H1 (cell line): ENCODE results near the gene WDR6. TPM values are rescaled to one million over a fixed set of nuclear protein-coding genes. Genes with fewer than 3 reads are reported as not detected.

Source experiments
- CTCF ChIA-PET: fragments of 300-600 bp; sonication (Branson Sonifier 250); formaldehyde crosslinking; loops from one replicate; lab custom pipeline; 2021; ENCODE audit not compliant: partially characterized antibody; lab: Charles Lee
- POLR2A ChIA-PET: fragments of 300-600 bp; sonication (Branson Sonifier 250); formaldehyde crosslinking; loops from one replicate; lab custom pipeline; 2021; ENCODE audit warnings: inconsistent platforms; ENCODE audit not compliant: partially characterized antibody; lab: Charles Lee
- DNase-seq, 2 experiments: peaks; one replicate each; pipeline versions ENCODE4 v3.0.0 to v3.0.0-alpha.2; 2010 to 2022; ENCODE audit warnings: low spot score in 2 of 2, low read depth in 1 of 2, mixed read lengths in 1 of 2
- FAIRE-seq: peaks from 2 replicates; lab custom pipeline; 2011; peaks lifted over from hg19 to GRCh38; lab: Jason Lieb, UNC
- H2AFZ ChIP-seq: 2 replicates; pipeline ENCODE4 v1.8.1; 2012; ENCODE audit warnings: low read length, inconsistent platforms
- H2AK5ac ChIP-seq: 2 replicates; pipeline ENCODE4 v1.6.1; 2013; ENCODE audit warnings: low read depth, low read length
- H2BK120ac ChIP-seq: replicated peaks from 2 replicates; pipeline ENCODE3; 2013; ENCODE audit warnings: low read depth, low read length, inconsistent platforms
- H2BK12ac ChIP-seq: 2 replicates; pipeline ENCODE4 v1.6.1; 2013; ENCODE audit warnings: low read depth, low read length
- H2BK15ac ChIP-seq: 2 replicates; pipeline ENCODE4 v1.6.1; 2013; ENCODE audit warnings: low read length
- H2BK20ac ChIP-seq: 2 replicates; pipeline ENCODE4 v1.6.1; 2013; ENCODE audit warnings: low read length
- H2BK5ac ChIP-seq: 2 replicates; pipeline ENCODE4 v1.6.1; 2013; ENCODE audit warnings: low read depth, low read length
- H3K14ac ChIP-seq: 2 replicates; pipeline ENCODE4 v1.6.1; 2013; ENCODE audit warnings: inconsistent platforms; ENCODE audit not compliant: insufficient read length
- H3K18ac ChIP-seq: 2 replicates; pipeline ENCODE4 v1.6.1; 2013; ENCODE audit warnings: low read length; ENCODE audit errors: extremely low read depth
- H3K23ac ChIP-seq: 2 replicates; pipeline ENCODE4 v1.6.1; 2013; ENCODE audit warnings: inconsistent platforms; ENCODE audit not compliant: insufficient read length
- H3K23me2 ChIP-seq: 2 replicates; pipeline ENCODE4 v1.6.1; 2013; ENCODE audit warnings: low read depth, low read length
- H3K27ac ChIP-seq: 2 replicates; pipeline ENCODE4 v1.6.1; 2011; ENCODE audit warnings: low read depth, low read length, inconsistent platforms
- H3K27me3 ChIP-seq, 4 experiments: replicated peaks in 1 of 4; 1 replicate in 1 of 4; 2 replicates in 3 of 4; pipeline versions ENCODE4 v1.6.1 to v1.8.1; 2011 to 2013; ENCODE audit warnings: low read length in 3 of 4, mild to moderate bottlenecking in 3 of 4, inconsistent platforms in 2 of 4, mixed read lengths in 2 of 4, moderate library complexity in 1 of 4; ENCODE audit not compliant: control insufficient read depth in 3 of 4, insufficient read depth in 3 of 4; ENCODE audit errors: extremely low read depth in 1 of 4
- H3K36me3 ChIP-seq, 4 experiments: 2 replicates each; pipeline versions ENCODE4 v1.6.1 to v1.8.1; 2011 to 2013; ENCODE audit warnings: mild to moderate bottlenecking in 4 of 4, low read length in 3 of 4, moderate library complexity in 2 of 4, control low read depth in 1 of 4, inconsistent platforms in 1 of 4; ENCODE audit not compliant: insufficient read depth in 4 of 4, control insufficient read depth in 2 of 4
- H3K4ac ChIP-seq: replicated peaks from 2 replicates; pipeline ENCODE3; 2013; ENCODE audit warnings: low read length, low read depth, mixed read lengths, inconsistent platforms; ENCODE audit not compliant: insufficient read length
- H3K4me1 ChIP-seq, 4 experiments: replicated peaks in 1 of 4; 1 replicate in 1 of 4; 2 replicates in 3 of 4; pipeline versions ENCODE4 v1.6.1 to v1.8.1; 2011 to 2013; ENCODE audit warnings: low read length in 3 of 4, inconsistent platforms in 2 of 4, mixed read lengths in 1 of 4; ENCODE audit not compliant: insufficient read depth in 4 of 4, control insufficient read depth in 3 of 4
- H3K4me2 ChIP-seq, 2 experiments: 2 replicates each; pipeline versions ENCODE4 v1.6.1 to v1.8.1; 2011 to 2013; ENCODE audit warnings: low read depth in 2 of 2, low read length in 2 of 2, control low read depth in 1 of 2, inconsistent platforms in 1 of 2, mild to moderate bottlenecking in 1 of 2; ENCODE audit not compliant: insufficient read depth in 1 of 2
- H3K4me3 ChIP-seq, 4 experiments: fragments of 200-600, 300-600 bp in 1 of 4; sonication (generic), shearing (Covaris generic), sonication (Bioruptor Twin) in 1 of 4; 2 replicates each; pipeline versions ENCODE4 v1.5.1 to v1.8.1; 2011 to 2016; ENCODE audit warnings: low read length in 4 of 4, low read depth in 3 of 4, control low read depth in 2 of 4, inconsistent platforms in 2 of 4, mild to moderate bottlenecking in 2 of 4, mixed read lengths in 1 of 4, moderate library complexity in 1 of 4; ENCODE audit not compliant: insufficient read depth in 2 of 4; ENCODE audit errors: extremely low read depth in 1 of 4
- H3K56ac ChIP-seq: replicated peaks from 2 replicates; pipeline ENCODE3; 2013; ENCODE audit warnings: low read depth, mild to moderate bottlenecking, mixed read lengths, low read length, inconsistent platforms; ENCODE audit not compliant: insufficient read length
- H3K79me1 ChIP-seq: 2 replicates; pipeline ENCODE4 v1.6.1; 2013; ENCODE audit warnings: low read depth, low read length, control low read depth
- H3K79me2 ChIP-seq, 2 experiments: 2 replicates each; pipeline versions ENCODE4 v1.6.1 to v1.8.1; 2012 to 2013; ENCODE audit warnings: low read length in 2 of 2, mild to moderate bottlenecking in 2 of 2, inconsistent platforms in 1 of 2; ENCODE audit not compliant: insufficient read depth in 2 of 2, control insufficient read depth in 1 of 2
- H3K9ac ChIP-seq, 4 experiments: replicated peaks in 1 of 4; 1 replicate in 1 of 4; 2 replicates in 3 of 4; pipeline versions ENCODE4 v1.6.1 to v1.8.1; 2011 to 2013; ENCODE audit warnings: low read depth in 3 of 4, low read length in 3 of 4, control low read depth in 2 of 4, mild to moderate bottlenecking in 2 of 4, moderate library complexity in 2 of 4, inconsistent platforms in 1 of 4; ENCODE audit errors: extremely low read depth in 1 of 4
- H3K9me3 ChIP-seq, 2 experiments: 2 replicates each; pipeline versions ENCODE4 v1.6.1 to v1.8.1; 2012 to 2013; ENCODE audit warnings: mild to moderate bottlenecking in 2 of 2, moderate library complexity in 2 of 2, control low read depth in 1 of 2, inconsistent platforms in 1 of 2, low read depth in 1 of 2, low read length in 1 of 2, mixed read lengths in 1 of 2; ENCODE audit not compliant: insufficient read depth in 2 of 2
- H4K20me1 ChIP-seq, 2 experiments: replicated peaks in 1 of 2; 2 replicates each; pipeline versions ENCODE3 to v1.8.1; 2011 to 2013; ENCODE audit warnings: inconsistent platforms in 2 of 2, low read length in 2 of 2, mild to moderate bottlenecking in 1 of 2; ENCODE audit not compliant: insufficient read depth in 2 of 2, control insufficient read depth in 1 of 2
- H4K5ac ChIP-seq: 2 replicates; pipeline ENCODE4 v1.6.1; 2013; ENCODE audit warnings: low read length, low read depth, mixed read lengths, inconsistent platforms; ENCODE audit not compliant: insufficient read length
- H4K8ac ChIP-seq: 2 replicates; pipeline ENCODE4 v1.8.0; 2013; ENCODE audit warnings: mild to moderate bottlenecking, moderate library complexity, low read length, inconsistent platforms; ENCODE audit not compliant: insufficient read depth; ENCODE audit errors: extremely low read depth
- H4K91ac ChIP-seq: replicated peaks from 2 replicates; pipeline ENCODE3; 2013; ENCODE audit warnings: low read length, mixed read lengths, inconsistent platforms; ENCODE audit not compliant: insufficient read length
- BRCA1 ChIP-seq: IDR thresholded peaks from 2 replicates; pipeline ENCODE4 v1.6.1; 2012; ENCODE audit warnings: low read depth, low read length, improper control_type of control experiment
- KDM1A ChIP-seq: fragments of 200-600, 300-600 bp; sonication (generic); IDR thresholded peaks from 2 replicates; pipeline ENCODE4 v1.7.1; 2016; ENCODE audit warnings: mild to moderate bottlenecking, low read length, borderline replicate concordance
- MAFK ChIP-seq: IDR thresholded peaks from 2 replicates; pipeline ENCODE4 v1.6.1; 2012; ENCODE audit warnings: low read depth, mild to moderate bottlenecking, improper control_type of control experiment, low read length
- NANOG ChIP-seq: IDR thresholded peaks from 2 replicates; pipeline ENCODE4 v1.6.1; 2011; ENCODE audit warnings: low read length, low read depth, mild to moderate bottlenecking, inconsistent platforms; ENCODE audit not compliant: insufficient read depth, poor library complexity, severe bottlenecking
- RFX5 ChIP-seq: IDR thresholded peaks from 2 replicates; pipeline ENCODE4 v1.6.1; 2011; ENCODE audit warnings: low read depth, low read length, improper control_type of control experiment, borderline replicate concordance
- SIN3A ChIP-seq, 2 experiments: IDR thresholded peaks in 1 of 2; conservative IDR thresholded peaks in 1 of 2; 2 replicates each; pipeline ENCODE4 v1.6.1; 2011 to 2012; ENCODE audit warnings: low read length in 2 of 2, improper control_type of control experiment in 1 of 2, low read depth in 1 of 2, mild to moderate bottlenecking in 1 of 2
- TAF7 ChIP-seq: optimal IDR thresholded peaks from 2 replicates; pipeline ENCODE3; 2011; ENCODE audit warnings: low read depth, mild to moderate bottlenecking, inconsistent platforms, low read length, moderate library complexity, borderline replicate concordance
- TBP ChIP-seq: IDR thresholded peaks from 2 replicates; pipeline ENCODE4 v1.6.1; 2011; ENCODE audit warnings: low read depth, low read length, improper control_type of control experiment
- TCF12 ChIP-seq: IDR thresholded peaks from 2 replicates; pipeline ENCODE4 v1.6.1; 2011; ENCODE audit warnings: low read depth, mild to moderate bottlenecking, low read length
- WGBS, 2 experiments: shearing (Covaris generic) in 1 of 2; methylation state at CpG; one replicate each; pipeline versions ENCODE4 v1.1.6 to v1.1.7; 2013 to 2015; ENCODE audit warnings: low lambda C conversion rate in 2 of 2, mixed read lengths in 2 of 2, inconsistent platforms in 1 of 2, low coverage in 1 of 2, missing lambda C conversion rate in 1 of 2; ENCODE audit not compliant: insufficient replicate concordance in 2 of 2, insufficient coverage in 1 of 2, insufficient read length in 1 of 2; ENCODE audit errors: extremely low coverage in 1 of 2, missing lambda C conversion rate in 1 of 2; 5-methylcytosine and 5-hydroxymethylcytosine counted together
- polyA plus RNA-seq, 7 experiments: library from polyadenylated mRNA; depleted of rRNA in 3 of 7; stranded (reverse) in 5 of 7; unstranded in 2 of 7; fragments of >200 nt in 5 of 7; fragments of 200-250 nt in 2 of 7; gene quantifications; 1 replicate in 5 of 7; 2 replicates in 1 of 7; 4 replicates in 1 of 7; pipeline versions ENCODE4 v1.2.1 to v1.2.3, GENCODE V29; 2011 to 2013; ENCODE audit warnings: missing spikeins in 2 of 7, mixed read lengths in 2 of 7
- total RNA-seq: library from RNA; stranded (reverse); fragmentation: NEBNext Ultra II Directional; extraction: Animal tissue kit (Norgen Biotek cat#: 25700); gene quantifications from 2 replicates; pipeline ENCODE4 v1.2.1, GENCODE V29; 2021

Gene WDR6
- total and polyA plus RNA-seq, 2 of the 8 experiments (the other 6 are each of a cell fraction or from before 2014, with no cell fraction given) = 180 to 257 TPM

GRCh38 chr3:49034650-49035049, 27.5 kb downstream of the WDR6 start:
- Histone ChIP-seq H3K79me2 (no peaks in the 10 kb centered on the region), H2BK5ac (no peak overlapping the region), H3K9ac (no peak overlapping the region), H3K4me1 (no peaks in the 10 kb centered on the region), H3K27ac (no peak overlapping the region), H3K4me2 (no peak overlapping the region), H2BK120ac (no peak overlapping the region), H2BK15ac (no peak overlapping the region), H4K8ac (no peak overlapping the region), H3K4ac (no peak overlapping the region), H2BK20ac (no peak overlapping the region), H3K79me1 (peaks cover 2% of the 10 kb centered on the region; the same call in 1 of the 2 replicates), H4K20me1 (peaks cover 7 to 9% of the 10 kb centered on the region in 2 experiments), H3K23me2 (no peaks in the 10 kb centered on the region), H3K9me3 (no peaks in the 10 kb centered on the region), H4K5ac (no peak overlapping the region), H2AFZ (no peak overlapping the region), H3K4me3 (no peak overlapping the region), H3K18ac (no peak overlapping the region), H2AK5ac (no peak overlapping the region), H3K23ac (no peak overlapping the region), H3K36me3 (peaks cover 20 to 49% (median 36%) of the 10 kb centered on the region in 4 experiments), H4K91ac (no peak overlapping the region), H3K56ac (no peak overlapping the region), H2BK12ac (no peak overlapping the region), H3K27me3 (no peaks in the 10 kb centered on the region), H3K14ac (no peak overlapping the region)
- FAIRE-seq (no peak), DNase-seq (no peak)
- POLR2A ChIA-PET = interaction anchor here (0.6 to 5.5 kb wide), 3 partner anchors 12 to 408 kb away, joined by 3 to 41 read pairs (median 3); partner anchors contain the start of gene NDUFAF3
- 92% methylated on average over 2 of the region's 2 CpGs; no CpG with 5 or more reads in 1 of the 2 experiments for WGBS, 2 experiments
- CTCF ChIA-PET = interaction anchor here (1.6 kb wide), 1 partner anchor 13 kb away, joined by 6 read pairs; the partner anchor contains the start of gene NDUFAF3
- TF ChIP-seq TBP (no peak), TAF7 (no peak), NANOG (no peak), BRCA1 (no peak), MAFK (no peak), KDM1A (no peak), SIN3A (conservative IDR thresholded peaks at IDR 0.05 in 1 of 2, IDR thresholded peaks at IDR 0.05 in 1 of 2; ENCODE audit: low read depth in 1 of 2, low read length in 2 of 2) (no peak), TCF12 (no peak), RFX5 (no peak)
